HS-27A (cell line): ENCODE measurements around the gene CYP4B1.

Source experiments
- DNase-seq: peaks from one replicate; pipeline ENCODE4 v3.0.0-alpha.2; 2012; ENCODE audit warnings: low read depth, missing footprints

CYP4B1 gene

DNA sequence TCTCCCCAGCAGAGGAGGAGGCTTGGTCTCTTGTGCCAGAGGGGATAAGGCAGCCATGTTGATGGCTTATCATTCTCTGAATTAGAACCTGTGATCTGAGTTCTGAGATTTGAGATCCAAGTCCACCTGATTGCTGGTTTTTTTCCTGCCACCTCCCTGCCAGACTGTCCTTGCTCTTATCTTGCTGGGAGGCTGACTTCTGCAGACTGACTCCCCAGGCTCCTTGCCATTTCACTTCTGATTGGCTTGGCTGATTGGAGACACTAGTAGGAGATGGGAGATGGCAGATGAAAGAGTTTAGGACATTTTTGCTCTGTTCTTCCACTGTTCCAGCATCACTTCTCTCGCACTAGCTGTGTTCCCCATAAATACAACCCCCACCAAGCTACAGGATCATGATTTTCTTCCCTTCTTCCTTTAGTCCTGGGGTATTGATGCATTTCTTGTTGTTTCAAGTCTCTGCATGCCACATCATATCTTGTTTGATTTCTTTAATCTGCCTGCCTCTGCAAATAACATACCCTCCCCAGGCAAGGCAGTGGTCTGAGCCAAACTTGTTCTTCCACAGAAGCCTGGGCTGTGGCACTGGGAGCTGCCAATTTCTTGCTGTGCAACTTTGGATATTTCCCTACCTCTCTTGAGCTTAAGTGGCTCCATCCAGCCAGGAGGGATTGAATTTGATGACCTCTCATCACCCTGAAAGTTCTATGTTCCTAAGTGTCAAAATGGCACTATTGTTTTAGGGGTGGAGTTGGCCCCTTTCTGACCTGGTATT is 963 bp upstream of the CYP4B1 start:
- no peak for DNase-seq

DNA sequence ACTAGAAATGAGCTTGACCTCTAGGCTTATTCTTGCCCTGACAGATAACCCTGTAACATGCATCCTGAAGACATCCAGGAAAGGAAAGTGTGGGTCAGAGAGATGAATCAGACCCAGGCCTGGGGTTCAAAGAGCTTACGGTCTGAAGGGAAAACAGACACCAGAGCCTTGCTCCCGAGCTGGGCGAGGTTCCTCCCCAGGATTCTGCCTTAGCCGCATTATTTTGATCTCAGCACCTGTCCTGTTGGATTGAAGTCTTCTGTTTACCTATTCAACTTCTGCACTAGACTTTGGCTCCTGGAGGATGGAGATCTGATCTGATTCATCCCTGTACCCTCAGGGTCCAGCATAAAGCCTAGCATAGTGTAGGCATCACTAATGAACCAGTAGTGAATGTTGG is 1.9 kb downstream of the CYP4B1 start:
- no peak for DNase-seq

DNA sequence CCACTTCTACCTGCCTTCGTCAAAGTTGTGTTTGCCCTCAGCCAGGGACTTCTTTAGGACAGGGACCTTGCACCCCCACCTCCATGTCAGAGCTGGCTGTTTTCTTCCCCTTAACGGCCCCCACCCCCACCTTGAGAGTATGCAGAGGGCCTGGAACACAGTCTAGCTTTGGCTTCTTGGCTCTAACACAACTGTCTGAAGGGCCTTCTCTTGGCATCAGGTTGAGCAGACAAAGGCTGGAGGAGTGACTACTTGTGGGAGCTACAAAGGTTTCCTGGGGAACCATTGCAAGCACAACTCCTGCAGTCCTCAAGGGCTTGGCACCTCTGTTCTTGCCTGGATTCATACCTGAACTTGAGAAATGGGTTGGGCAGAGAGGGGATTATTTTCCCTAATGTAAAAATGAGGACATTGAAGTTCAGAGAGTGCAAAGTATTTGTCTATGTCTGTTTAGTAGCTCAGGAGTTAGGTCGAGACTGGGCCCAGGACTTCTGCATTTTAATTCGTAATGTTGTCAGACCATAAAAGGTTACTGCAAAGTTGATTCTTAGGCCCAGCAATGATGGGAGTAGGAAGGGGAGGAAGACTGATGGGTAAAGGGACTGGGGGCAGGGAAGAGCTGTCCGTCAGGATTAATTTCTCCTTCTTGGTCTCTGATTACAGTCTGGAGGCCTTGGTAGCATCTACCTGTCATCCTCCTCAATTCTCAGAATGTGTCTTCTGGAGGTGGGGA is 2.6 kb downstream of the CYP4B1 start:
- no peak for DNase-seq

DNA sequence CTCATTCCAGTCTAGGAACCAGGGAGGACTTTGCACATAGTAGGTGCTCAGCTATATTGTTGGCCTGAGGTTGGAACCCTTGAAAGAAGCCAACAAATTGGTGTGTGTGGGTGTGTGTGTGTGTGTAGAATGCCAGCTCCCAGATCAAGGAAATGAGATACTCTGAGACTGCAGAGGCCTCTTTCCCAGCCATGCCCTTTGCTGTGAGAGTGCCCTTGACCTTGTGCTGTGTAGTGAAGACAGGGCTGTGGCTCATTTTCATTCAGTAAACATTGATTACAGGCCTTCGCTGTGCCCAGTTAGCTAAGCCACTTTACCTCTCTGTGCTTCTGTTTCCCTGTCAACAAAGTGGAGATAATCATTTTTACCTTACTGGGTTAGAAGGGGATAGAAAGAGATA is 3.2 kb downstream of the CYP4B1 start:
- no peak for DNase-seq

DNA sequence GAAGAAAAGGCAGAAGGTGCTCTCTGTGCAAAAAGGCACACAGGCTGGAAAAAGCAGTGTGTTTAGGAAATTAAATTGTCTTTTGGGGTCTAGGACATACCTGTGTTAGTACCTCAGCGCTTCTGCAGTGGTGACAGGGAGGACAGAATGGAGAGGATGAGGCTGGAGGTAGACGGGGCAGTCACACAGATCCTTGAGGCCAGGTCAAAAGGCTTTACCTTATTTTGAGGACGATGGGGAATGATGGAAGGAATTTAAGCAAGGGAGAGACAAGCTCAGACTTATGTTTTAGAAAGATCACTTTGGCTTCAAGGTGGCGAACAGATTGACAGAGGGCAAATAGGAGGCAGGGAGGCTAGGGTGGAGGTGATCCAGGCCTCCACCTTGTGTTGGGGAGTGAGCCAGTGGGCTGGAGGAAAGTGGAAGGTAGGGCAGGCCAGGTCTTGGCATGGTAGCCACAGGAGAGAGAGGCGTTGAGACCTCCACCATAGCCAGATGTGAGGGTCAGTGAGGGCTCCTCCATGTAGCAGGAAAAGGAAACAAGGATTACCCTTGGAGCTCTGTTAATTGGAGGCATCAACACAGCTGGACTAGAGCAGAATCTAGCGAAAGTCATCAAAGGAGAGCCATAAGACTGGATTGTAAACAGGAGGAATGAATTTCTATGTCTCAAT is 4.2 kb downstream of the CYP4B1 start:
- no peak for DNase-seq

DNA sequence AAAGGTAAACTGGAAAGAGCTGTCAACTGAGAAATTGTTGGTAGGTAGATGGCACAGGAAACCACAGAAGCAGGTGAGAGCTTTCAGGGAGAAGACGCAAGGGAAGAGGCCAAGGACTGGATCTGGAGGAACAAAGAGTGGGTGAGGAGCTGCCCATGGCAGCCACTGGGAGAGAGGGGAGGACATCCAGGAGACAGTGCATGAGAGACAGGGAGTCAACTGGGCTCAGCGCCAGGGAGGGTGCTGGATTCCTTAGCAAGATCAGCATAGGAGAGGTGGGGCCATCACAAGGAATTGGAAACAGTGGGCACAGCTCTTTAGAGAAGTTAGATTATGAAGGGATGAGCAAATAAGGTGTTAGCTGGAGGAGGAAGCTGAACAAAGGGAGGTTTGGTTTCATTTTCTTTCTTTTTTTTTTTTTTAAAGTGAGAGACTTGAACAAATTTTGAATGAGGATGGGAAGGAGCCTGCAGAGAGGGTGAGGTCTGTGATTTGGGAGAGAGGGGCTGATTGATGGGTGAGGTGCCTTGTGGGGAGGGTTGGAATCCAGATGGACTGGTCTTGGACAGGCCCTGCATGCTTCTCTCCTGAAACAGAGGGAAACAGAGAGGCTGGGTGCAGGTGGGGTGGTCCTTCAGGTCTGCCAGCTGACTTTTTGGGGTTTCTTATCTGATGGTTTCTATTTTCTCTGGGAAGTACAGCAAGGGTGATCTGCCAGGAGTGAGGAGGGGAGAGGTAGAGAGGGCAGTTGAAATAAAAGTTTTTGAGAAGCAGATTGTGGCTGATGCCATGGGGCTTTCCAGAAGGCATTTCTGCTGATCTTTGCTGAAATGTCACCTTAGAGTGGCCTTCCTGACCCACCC is 5.4 kb downstream of the CYP4B1 start:
- DNase-seq = no peak

DNA sequence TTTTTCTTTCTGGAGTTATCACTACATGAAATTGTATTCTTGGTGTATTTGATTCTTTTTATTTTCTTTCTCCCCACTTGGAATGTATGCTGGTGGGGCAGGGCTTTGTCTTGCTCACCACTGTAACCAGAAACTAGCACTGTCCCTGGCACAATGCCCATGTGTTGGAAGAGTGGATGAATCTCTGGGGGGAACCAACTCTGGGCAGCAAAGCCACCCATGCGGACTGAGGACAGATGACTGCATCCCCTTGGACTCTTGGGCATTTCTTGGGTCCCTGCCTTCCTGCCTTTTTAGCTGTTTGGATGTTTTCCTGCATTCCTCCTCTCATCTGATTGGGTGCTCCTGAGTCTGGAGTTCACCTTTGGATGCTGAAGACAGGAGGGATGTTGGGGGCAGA is 6.1 kb downstream of the CYP4B1 start:
- no peak for DNase-seq

DNA sequence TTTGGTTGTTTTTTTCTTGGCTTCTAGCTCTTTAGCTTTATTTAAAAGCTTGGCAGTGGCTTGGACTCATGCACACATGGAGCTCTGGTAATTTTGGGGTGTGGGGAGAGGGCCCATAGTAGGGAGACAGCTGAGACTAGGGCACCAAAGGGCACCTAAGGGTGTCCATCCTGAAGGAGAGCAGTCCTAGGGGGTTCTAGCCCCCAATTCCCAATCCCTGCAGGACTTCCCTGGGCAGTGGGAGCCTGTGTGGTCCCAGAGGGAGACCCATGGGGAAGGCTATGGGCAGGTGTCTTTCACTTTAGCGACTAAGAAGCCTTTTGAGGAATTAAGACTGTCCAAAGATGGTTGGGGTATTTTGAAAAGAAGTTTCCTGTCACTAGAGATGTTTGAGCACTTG is 6.9 kb downstream of the CYP4B1 start:
- DNase-seq = no peak

DNA sequence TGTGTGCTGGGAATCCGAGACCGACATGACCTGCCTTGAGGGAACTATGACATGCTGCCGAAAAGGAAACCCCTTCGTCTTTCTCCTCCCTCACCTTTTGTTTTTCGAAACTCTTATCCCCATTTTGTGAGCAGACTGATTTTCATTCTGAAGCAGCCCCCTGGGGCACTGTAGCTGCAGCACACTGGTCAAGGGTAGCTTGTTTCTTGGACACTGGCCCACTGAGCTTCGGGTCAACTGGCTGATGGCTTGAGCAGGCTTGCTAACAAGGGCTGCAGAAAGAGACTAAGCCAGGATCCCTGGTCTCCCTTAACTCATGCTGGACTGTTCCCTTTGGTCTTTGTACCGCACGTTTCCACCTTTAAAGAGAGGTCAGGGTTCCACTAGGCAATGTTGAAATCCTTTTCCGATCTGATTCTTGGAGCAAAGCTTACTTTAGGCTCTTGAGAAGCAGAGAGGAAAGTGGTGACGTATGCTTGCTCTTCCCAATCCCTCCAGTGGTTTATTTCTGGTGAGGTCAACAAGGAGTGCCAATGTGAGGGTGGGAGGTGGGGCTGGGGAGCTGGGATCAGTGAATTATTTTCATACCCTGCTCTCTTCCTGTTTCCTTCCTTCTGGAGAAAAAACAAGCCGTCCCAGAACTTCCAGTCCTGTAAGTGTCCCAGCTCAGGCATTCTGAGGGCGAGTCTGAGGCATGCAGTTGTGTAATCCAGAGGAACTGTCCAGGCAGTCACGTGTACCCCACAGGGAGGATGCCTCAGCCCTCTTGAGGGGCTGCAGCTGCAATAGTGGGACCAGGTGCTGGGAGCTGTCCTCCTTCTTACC is 7.6 kb downstream of the CYP4B1 start:
- DNase-seq = no peak

DNA sequence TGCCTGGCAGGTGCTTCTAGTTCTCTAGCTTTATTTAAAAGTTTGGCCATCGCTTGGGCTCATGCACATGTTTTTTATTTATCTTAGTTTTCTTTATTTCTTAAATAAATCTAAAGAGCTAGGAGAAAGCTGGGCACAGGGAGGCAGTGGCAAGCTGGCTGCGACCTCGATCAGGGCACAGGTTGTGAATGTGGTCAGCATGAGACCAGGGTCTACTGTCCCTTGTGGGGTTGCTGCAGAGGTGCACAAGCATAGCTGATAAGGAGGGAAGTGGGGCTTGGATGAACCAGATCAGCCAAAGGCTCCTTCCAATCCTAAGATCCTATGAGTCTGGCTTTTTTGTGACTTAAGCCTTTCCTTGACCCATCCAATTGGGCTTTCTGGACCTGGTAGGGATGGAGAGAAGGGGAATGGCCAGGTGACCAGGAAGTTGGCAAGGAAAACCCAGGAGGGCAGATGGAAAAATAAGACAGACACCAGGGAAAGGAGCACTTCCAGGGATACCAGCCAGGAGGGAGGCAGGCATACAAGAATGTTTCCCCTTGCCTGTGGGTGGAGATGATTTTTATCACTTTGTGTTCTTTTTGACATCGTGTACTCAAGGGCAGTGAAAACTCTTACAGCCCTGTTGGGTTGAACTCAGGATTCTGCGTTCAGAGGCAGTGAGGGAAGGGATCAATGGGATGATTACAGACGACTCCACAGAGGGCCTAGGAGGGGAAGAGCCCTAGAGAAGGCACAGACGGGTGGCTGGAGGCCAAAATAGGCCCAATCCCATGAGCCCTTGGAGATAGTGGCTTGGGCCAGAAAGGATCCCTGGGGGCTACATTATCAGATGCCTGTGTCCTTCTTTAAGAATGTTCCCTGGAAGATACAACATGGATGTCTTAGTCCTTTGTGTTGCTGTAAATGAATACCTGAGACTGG is 8.5 kb downstream of the CYP4B1 start:
- DNase-seq = no peak

DNA sequence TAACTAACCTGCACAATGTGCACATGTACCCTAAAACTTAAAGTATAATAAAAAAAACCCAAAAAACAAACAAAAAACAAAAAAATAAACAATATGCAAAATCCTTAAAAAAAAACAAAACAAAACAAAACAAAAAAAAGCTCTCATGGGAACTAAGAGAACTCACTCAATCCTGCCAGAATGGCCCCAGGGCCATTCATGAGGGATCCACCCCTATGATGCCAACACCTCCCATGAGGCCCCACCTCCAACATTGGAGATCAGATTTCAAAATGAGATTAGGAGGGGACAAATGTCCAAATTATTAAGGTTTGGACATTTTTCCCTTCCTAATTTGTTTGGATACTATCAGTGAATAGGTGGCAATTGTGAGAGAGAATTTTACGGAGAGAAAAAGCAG is 10.2 kb downstream of the CYP4B1 start:
- no peak for DNase-seq

DNA sequence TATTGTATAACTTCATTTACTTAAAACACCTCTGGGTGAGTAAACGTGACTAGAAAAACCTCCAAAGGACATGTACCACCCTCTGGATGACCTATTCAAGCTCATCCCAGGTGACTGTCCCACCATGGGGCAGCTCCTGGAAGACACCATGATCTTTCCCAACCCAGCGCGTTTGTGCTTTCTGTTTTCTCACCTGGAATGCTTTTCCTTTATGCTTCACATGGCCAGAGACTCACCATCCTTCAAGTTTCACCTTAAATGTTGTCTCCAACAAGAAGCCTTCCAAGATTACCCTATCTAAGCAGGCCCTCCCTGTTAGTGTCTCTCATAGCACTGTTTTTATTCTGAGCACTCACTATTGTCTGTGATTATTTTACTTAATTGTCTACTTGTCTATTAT is 11.1 kb downstream of the CYP4B1 start:
- no peak for DNase-seq

DNA sequence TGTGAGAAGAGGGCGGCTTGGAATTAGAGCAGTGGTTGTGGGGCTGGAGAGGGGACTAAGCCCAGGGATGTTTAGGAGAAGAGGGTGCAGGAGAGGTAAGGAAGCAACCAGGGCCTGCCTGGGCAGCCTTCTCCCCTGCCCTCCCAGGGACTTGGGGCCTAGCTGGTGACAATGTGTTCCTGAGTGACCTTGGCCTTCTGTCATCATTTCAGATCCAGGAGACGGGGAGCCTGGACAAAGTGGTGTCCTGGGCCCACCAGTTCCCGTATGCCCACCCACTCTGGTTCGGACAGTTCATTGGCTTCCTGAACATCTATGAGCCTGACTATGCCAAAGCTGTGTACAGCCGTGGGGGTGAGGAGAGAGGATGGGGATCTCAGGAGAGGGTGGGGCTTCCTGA is 11.8 kb downstream of the CYP4B1 start:
- DNase-seq = no peak

DNA sequence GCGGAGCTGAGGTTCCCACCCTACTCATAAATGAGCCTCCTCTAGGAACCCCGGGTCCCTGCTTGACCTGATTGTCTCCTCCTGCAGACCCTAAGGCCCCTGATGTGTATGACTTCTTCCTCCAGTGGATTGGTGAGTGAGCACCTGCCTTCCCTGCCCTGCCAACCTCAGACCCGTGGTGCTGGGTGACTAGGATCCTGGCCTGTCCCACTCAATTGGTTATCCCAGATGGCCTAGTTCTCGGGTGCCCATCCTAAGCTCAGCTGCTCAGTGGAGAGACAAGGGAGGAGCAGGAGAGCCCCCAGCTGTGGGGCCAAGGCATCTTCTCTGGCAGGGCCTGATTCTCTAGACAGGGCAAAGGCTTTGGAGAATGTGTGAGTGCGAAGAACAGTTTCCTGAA is 12.2 kb downstream of the CYP4B1 start:
- no peak for DNase-seq

DNA sequence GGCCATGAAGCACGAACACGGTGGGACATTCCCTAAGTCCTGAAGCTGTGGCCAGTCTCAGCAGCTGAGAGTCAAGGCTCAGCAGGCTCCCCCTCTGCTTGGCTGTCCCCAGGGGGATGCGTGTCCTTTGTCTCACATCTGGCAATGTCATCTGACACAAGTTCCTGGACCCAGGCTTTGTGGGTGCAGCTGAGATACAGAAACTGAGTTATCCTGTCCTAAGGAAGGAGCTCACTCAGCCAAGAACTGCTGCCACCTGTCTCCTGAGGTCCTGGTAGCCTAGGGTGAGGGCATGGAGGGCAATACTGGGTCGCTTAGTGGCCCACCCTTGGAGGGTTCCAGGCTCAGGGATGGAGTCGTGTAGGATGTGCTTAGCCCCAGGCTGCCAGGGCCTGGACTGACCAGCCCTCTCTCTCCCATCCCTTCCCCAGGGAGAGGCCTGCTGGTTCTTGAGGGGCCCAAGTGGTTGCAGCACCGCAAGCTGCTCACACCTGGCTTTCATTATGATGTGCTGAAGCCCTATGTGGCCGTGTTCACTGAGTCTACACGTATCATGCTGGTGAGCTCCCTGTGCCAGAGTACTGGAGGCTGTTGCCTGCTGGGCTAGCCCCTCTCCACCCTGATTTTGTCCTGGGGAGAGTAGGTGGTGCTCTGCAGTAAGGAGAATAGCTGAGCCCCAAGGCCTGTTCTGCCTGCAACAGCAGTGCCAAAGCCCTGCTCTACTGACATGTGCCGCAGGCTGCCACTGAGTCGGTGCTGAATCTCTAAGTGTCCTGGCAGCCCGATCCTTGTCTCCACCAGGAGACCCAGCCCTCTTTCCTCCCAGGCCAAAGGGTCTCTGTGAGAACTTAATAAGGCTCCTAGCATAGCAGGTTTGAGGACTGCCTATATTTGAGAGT is 13.5 kb downstream of the CYP4B1 start:
- no peak for DNase-seq

DNA sequence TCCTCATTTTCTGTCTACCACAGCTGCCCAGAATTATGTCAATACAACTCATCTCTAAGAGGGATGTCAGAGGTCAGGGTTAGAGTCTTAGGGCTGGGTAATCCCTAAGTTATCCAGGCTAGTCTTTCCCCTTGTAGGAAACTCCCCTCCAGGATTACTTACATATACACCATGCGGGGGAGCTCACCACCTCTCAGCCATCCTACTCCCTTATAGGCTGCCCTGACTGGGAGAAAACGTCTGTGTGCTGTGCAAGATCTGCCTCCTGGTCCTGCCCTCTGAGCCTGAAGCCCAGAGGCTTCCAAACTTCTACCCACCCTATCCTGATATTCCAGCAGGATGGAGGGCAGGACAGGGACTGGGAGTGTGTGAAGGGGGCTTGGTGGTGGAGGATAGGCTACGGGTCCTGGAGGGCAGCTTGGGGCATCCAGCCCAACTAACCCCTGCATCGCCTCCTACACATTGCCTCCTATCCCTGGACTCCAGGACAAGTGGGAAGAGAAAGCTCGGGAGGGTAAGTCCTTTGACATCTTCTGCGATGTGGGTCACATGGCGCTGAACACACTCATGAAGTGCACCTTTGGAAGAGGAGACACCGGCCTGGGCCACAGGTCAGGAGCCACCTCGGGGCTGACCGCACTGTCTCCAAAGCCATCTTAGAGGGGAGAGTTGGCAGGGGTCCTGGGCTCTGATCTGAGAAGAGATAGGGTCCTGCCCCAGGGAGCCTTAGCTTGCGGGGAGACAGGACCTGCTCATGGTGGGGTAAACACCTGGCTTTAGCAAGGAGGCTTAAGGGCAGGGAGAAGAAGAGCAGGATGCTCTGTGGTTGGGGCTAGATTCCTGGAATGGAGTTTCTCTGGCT is 14.4 kb downstream of the CYP4B1 start:
- DNase-seq = no peak

DNA sequence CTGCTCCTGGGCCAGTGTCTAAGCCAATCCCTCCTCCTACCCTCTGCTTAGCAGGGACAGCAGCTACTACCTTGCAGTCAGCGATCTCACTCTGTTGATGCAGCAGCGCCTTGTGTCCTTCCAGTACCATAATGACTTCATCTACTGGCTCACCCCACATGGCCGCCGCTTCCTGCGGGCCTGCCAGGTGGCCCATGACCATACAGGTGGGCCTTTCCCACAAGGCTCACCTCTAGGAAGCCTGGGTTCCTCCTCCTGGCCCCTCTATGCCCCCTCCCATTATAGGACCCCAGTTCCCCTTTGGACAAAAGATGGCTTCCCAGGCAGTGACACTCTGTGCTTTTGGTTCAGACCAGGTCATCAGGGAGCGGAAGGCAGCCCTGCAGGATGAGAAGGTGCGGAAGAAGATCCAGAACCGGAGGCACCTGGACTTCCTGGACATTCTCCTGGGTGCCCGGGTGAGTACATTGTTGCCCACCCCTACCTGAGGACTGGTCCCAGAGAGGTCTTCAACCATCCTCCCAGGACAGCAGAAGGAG is 15.1 kb downstream of the CYP4B1 start:
- no peak for DNase-seq

DNA sequence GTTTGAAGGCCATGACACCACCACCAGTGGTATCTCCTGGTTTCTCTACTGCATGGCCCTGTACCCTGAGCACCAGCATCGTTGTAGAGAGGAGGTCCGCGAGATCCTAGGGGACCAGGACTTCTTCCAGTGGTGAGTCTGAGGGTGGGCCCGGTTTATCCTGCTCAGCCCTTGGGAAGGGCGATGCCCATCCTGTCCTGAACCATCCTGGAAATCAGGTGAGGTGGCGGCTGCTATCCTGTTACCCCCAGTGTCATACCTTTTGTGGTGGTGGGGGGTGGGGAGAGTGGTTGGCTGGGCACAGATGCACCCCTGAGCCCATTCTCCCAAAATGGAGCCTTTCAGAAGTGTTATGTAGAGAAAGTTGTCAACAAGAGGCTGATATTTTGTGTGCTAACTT is 16.3 kb downstream of the CYP4B1 start:
- no peak for DNase-seq
